Measurements from ENCODE around the gene GALNT5.
"Not testable (repeated sequence)": the region's sequence is repeated elsewhere in the genome, so short reads cannot be mapped to it uniquely, and the experiment has no call there.

Gene GALNT5

GRCh38 chr2:157329524-157329923 lies 72.0 kb downstream of the GALNT5 start:
- peak; percentile 83 for DNase-seq

GRCh38 chr2:157333304-157334047 lies 76.0 kb downstream of the GALNT5 start:
- no peak for DNase-seq

- no peak for DNase-seq
Measured at GRCh38 chr2:157334335-157334734, 76.8 kb downstream of the GALNT5 start.

- DNase-seq, result no peak
Measured at GRCh38 chr2:157334797-157335196, 77.3 kb downstream of the GALNT5 start.

- DNase-seq, result peak; percentile 5
Measured at GRCh38 chr2:157336137-157337010, 78.9 kb downstream of the GALNT5 start.

GRCh38 chr2:157337978-157338377 lies 80.5 kb downstream of the GALNT5 start:
- DNase-seq, result no peak

- DNase-seq, result no peak
Measured at GRCh38 chr2:157339965-157340655, 82.6 kb downstream of the GALNT5 start.

- not testable (repeated sequence) for DNase-seq
Measured at GRCh38 chr2:157341381-157341780, 83.9 kb downstream of the GALNT5 start.

- no peak for DNase-seq
Measured at GRCh38 chr2:157345647-157346389, 88.3 kb downstream of the GALNT5 start.

- DNase-seq, result no peak
Measured at GRCh38 chr2:157348291-157348921, 90.9 kb downstream of the GALNT5 start.

- no peak for DNase-seq
Measured at GRCh38 chr2:157349949-157350515, 92.5 kb downstream of the GALNT5 start.

GRCh38 chr2:157355618-157356017 lies 98.1 kb downstream of the GALNT5 start:
- no peak for DNase-seq

GRCh38 chr2:157359628-157360027 lies 102.1 kb downstream of the GALNT5 start:
- DNase-seq, result no peak

GRCh38 chr2:157361526-157361925 lies 104.0 kb downstream of the GALNT5 start:
- no peak for DNase-seq

- no peak for DNase-seq
Measured at GRCh38 chr2:157362627-157363026, 105.1 kb downstream of the GALNT5 start.

GRCh38 chr2:157363612-157364101 lies 106.2 kb downstream of the GALNT5 start:
- no peak for DNase-seq

All from NCI-H2029 treated with DMSO at 0.1 percent for 48 hours (cell line).